Heart right ventricle (tissue), 16 donors: ENCODE measurements around the gene SHROOM1. TPM values are rescaled to one million over a fixed set of nuclear protein-coding genes. Genes with fewer than 3 reads are reported as not detected.

ENCODE experiments used
- ATAC-seq, 8 donors: fragments of 200-7000 bp; cut with Tn5 transposase; one replicate each; pipeline ENCODE4 v1.9.1; 2020; ENCODE audit warnings: mild to moderate bottlenecking in 8 of 8, moderate library complexity in 8 of 8, moderate number of reproducible peaks in 1 of 8
- DNase-seq, 2 donors: peaks; one replicate each; pipeline ENCODE4 v3.0.0-alpha.2; 2020
- H3K27ac ChIP-seq, 10 donors: fragments of 200-600 bp; sonication (generic) in 2 of 10; one replicate each; pipeline versions ENCODE4 v1.5.0 to v1.8.0; 2020 to 2022; ENCODE audit warnings: mild to moderate bottlenecking in 3 of 10
- H3K27me3 ChIP-seq, 7 donors: fragments of 200-600 bp; one replicate each; pipeline ENCODE4 v1.8.0; 2021 to 2022; ENCODE audit warnings: mild to moderate bottlenecking in 2 of 7
- H3K36me3 ChIP-seq, 9 donors: fragments of 200-600 bp; sonication (generic) in 1 of 9; one replicate each; pipeline versions ENCODE4 v1.5.0 to v1.8.0; 2020 to 2022; ENCODE audit warnings: mild to moderate bottlenecking in 2 of 9
- H3K4me1 ChIP-seq, 9 donors: fragments of 200-600 bp; sonication (generic) in 1 of 9; one replicate each; pipeline versions ENCODE4 v1.5.0 to v1.8.0; 2020 to 2022; ENCODE audit warnings: mild to moderate bottlenecking in 4 of 9
- H3K4me3 ChIP-seq, 10 donors: fragments of 200-600 bp; sonication (generic) in 2 of 10; one replicate each; pipeline versions ENCODE4 v1.5.0 to v1.8.0; 2020 to 2022; ENCODE audit warnings: mild to moderate bottlenecking in 7 of 10, moderate library complexity in 2 of 10
- H3K9me3 ChIP-seq, 11 donors: fragments of 200-600 bp in 10 of 11; sonication (generic) in 2 of 11; one replicate each; pipeline versions ENCODE4 v1.5.0 to v1.8.0; 2013 to 2022; ENCODE audit warnings: mild to moderate bottlenecking in 2 of 11, control low read depth in 1 of 11, moderate library complexity in 1 of 11
- WGBS, 2 donors: extraction: QIAGEN DNeasy Blood & Tissue Kit; methylation state at CpG; one replicate each; pipeline ENCODE4 v1.1.7; 2013; ENCODE audit warnings: inconsistent platforms in 1 of 2; 5-methylcytosine and 5-hydroxymethylcytosine counted together
- intact Hi-C, 10 donors: fragments of 100-400 bp; cut with DNase I; formaldehyde crosslinking; loops; one replicate each; pipeline versions ENCODE4 v1.11.1 to v1.14.2; 2022
- polyA plus RNA-seq, 2 donors: library from polyadenylated mRNA; stranded (reverse); fragments of 200-250 nt; gene quantifications; one replicate each; pipeline ENCODE4 v1.2.3, GENCODE V29; 2013
- total RNA-seq, 10 donors: library from RNA; stranded (reverse); fragmentation: NEBNext Ultra II Directional in 3 of 10; extraction: Animal tissue kit (Norgen Biotek cat#: 25700) in 3 of 10; gene quantifications; one replicate each; pipeline versions ENCODE4 v1.2.1 to v1.2.4, GENCODE V29; 2021 to 2023
- TF ChIP-seq, protein P1 (sequence below), 9 donors: fragments of 200-600 bp; sonication (generic) in 2 of 9; IDR thresholded peaks; one replicate each; pipeline versions ENCODE4 v1.5.0 to v1.8.0; 2021 to 2022; ENCODE audit warnings: antibody characterized with exemption in 9 of 9, mild to moderate bottlenecking in 5 of 9, moderate library complexity in 1 of 9
- donor health status: Arrhythmogenic right ventricular cardiomyopathy.
- donor health status: ischemic (EF 13 %, LVEDD 7.1; RV severe dilation, severe dysfunction).
- donor health status: healthy with polysubstance abuse.
- donor health status: DM: no; HTN: yes; CAD: no.
- donor health status: DM: no; HTN: no; CAD: no.
- donor health status: ischemic (EF 25% LVEDD 6.9; RV normal size, moderate dysfunction).
- donor health status: ischemic (EF 25% LVEDD 5.7; RV mildly dilated, moderate dysfunction).
- donor health status: healthy.
- donor health status: DM: yes; HTN: yes; CAD: no.
- donor health status: Ischemic cardiomyopathy.
- donor health status: ischemic (EF 35%, LVEDD 5.7; RV mildly dilated, moderate dysfunction).
- donor health status: nonischemic (EF 11% LVEDD 7.7; RV severe dilation, severe dysfunction).
- donor health status: DM: yes; HTN: yes; CAD: no.
- donor health status: PGD.
- donor health status: ischemic (EF 29% LVEDD 5.4; RV normal size, mild dysfunction).
- donor health status: nonischemic (EF 23%, LVEDD 6.1; RV moderate dilation, normal function).

SHROOM1 gene
- total and polyA plus RNA-seq, 12 donors, result 3.2 to 10.8 (median 4.1) TPM

- TF ChIP-seq, protein P1, sequence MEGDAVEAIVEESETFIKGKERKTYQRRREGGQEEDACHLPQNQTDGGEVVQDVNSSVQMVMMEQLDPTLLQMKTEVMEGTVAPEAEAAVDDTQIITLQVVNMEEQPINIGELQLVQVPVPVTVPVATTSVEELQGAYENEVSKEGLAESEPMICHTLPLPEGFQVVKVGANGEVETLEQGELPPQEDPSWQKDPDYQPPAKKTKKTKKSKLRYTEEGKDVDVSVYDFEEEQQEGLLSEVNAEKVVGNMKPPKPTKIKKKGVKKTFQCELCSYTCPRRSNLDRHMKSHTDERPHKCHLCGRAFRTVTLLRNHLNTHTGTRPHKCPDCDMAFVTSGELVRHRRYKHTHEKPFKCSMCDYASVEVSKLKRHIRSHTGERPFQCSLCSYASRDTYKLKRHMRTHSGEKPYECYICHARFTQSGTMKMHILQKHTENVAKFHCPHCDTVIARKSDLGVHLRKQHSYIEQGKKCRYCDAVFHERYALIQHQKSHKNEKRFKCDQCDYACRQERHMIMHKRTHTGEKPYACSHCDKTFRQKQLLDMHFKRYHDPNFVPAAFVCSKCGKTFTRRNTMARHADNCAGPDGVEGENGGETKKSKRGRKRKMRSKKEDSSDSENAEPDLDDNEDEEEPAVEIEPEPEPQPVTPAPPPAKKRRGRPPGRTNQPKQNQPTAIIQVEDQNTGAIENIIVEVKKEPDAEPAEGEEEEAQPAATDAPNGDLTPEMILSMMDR (IDR thresholded peaks at IDR 0.05), result no peak
Observed at GRCh38 chr5:132873930-132874271, 43.5 kb upstream of the SHROOM1 start.

DNA sequence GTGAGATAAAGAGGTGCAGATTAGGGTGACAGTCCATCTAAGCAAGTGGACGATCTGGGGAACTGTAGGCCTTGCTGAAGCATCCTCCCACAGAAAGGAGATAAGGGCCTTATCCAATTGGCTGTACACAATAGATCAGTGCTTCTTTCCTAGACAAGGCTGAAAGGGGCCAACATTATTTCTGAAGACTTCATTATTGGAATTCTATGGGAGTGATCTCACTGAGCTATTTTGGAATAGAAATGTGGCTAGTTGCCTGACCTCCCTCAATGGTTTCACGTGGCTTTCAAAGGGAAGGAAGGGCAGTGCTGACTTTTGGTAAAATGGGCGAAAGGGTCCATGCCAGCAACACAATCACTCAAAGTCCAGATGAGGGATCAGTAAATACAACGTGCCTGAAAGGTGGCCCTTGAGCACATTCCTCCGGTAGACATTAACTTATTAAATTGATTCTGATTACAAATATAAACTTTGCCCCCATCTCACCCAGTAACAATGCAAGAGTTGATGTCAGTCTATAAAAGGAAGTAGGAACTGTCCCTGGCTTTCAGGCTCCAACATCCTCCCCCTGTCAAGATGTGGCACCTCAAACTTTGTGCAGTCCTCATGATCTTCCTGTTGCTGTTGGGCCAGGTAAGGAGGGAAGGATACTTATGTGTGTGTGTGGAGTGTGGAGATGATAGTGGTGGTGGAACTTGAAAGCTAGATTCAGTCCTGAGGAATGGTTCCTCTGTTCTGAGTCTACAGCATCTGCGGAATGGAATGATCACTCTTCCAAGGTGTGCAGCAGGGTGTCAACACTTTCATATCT lies 42.9 kb upstream of the SHROOM1 start, which contains the start of gene LEAP2:
Gene LEAP2 (plus strand): TSS at position 550 of the 811 bp plus-strand sequence. CDS start 27 bp downstream, at position 577.
- Histone ChIP-seq H3K36me3 (peaks cover 0 to 96% (median 9%) of the 10 kb centered on the region in 9 donors), H3K4me1 (peaks cover 0 to 63% (median 23%) of the 10 kb centered on the region in 9 donors), H3K9me3 (no peaks in the 10 kb centered on the region), H3K4me3 (no peak within 1 kb of the TSS), H3K27ac (peak within 1 kb of the TSS in 8 of 10 donors; percentile 38 to 77 (median 55)), H3K27me3 (no peaks in the 10 kb centered on the region)
- TF ChIP-seq, protein P1 (IDR thresholded peaks at IDR 0.05), result no peak
- WGBS, 2 donors, result 46 to 53% methylated on average over 6 of the region's 6 CpGs
- DNase-seq (peak in 1 of 2 donors; percentile 29), ATAC-seq (peak; percentile 18 to 73 (median 60))
- intact Hi-C loops, result no loop called here

More at GRCh38 chr5:132873930-132874271, 43.5 kb upstream of the SHROOM1 start:
- Histone ChIP-seq H3K36me3 (peaks cover 0 to 96% (median 7%) of the 10 kb centered on the region in 9 donors), H3K9me3 (no peaks in the 10 kb centered on the region), H3K4me1 (peaks cover 0 to 60% (median 21%) of the 10 kb centered on the region in 9 donors), H3K4me3 (no peak overlapping the region), H3K27ac (peak overlapping the region in 6 of 10 donors; percentile 38 to 77 (median 63)), H3K27me3 (no peaks in the 10 kb centered on the region)
- peak in 1 of 8 donors; percentile 5 for ATAC-seq
- DNase-seq, result no peak
- intact Hi-C loops, result no loop called here
- WGBS, 2 donors, result 98% methylated on average over 3 of the region's 3 CpGs

GRCh38 chr5:132872788-132873118 lies 42.3 kb upstream of the SHROOM1 start:
- H3K36me3 ChIP-seq, result peaks cover 0 to 96% (median 10%) of the 10 kb centered on the region in 9 donors
- intact Hi-C loops, result no loop called here
- no peaks in the 10 kb centered on the region for H3K9me3 ChIP-seq
- no peaks in the 10 kb centered on the region for H3K27me3 ChIP-seq
- peak overlapping the region in 8 of 10 donors; percentile 38 to 77 (median 55) for H3K27ac ChIP-seq
- TF ChIP-seq, protein P1 (IDR thresholded peaks at IDR 0.05), result no peak
- no peak overlapping the region for H3K4me3 ChIP-seq
- ATAC-seq (peak in 2 of 8 donors; percentile 6 to 29), DNase-seq (no peak)
- WGBS, 2 donors, result 88 to 91% methylated on average over 1 of the region's 1 CpG
- peaks cover 0 to 63% (median 28%) of the 10 kb centered on the region in 9 donors for H3K4me1 ChIP-seq

- intact Hi-C loops, result no loop called here
- Histone ChIP-seq H3K9me3 (no peaks in the 10 kb centered on the region), H3K27me3 (no peaks in the 10 kb centered on the region), H3K4me1 (peaks cover 0 to 60% (median 34%) of the 10 kb centered on the region in 9 donors), H3K36me3 (peaks cover 0 to 90% (median 10%) of the 10 kb centered on the region in 9 donors), H3K4me3 (no peak overlapping the region), H3K27ac (peak overlapping the region in 6 of 10 donors; percentile 38 to 77 (median 63))
- ATAC-seq, result peak in 4 of 8 donors; percentile 9 to 54 (median 46)
- DNase-seq, result no peak
- TF ChIP-seq, protein P1 (IDR thresholded peaks at IDR 0.05), result no peak
- 75 to 79% methylated on average over 5 of the region's 5 CpGs for WGBS, 2 donors
Observed at GRCh38 chr5:132871459-132872284, 41.2 kb upstream of the SHROOM1 start.
